DOHH2 (cell line): Measurements from ENCODE around the gene NEU4.

ENCODE experiments used
- EZH2phosphoT487 ChIP-seq: fragments of 200-600 bp; sonication (generic); IDR thresholded peaks from 2 replicates; pipeline ENCODE4 v1.6.1; 2017; ENCODE audit warnings: borderline replicate concordance, mild to moderate bottlenecking, antibody characterized with exemption, low read length, moderate library complexity, mixed read lengths
- TF ChIP-seq, protein P1 (sequence below): fragments of 200-600 bp; sonication (generic); IDR thresholded peaks from one replicate; pipeline ENCODE4 v1.5.1; 2014; ENCODE audit warnings: antibody characterized with exemption, mild to moderate bottlenecking, low read depth, low read length; ENCODE audit not compliant: poor library complexity, severe bottlenecking

DNA sequence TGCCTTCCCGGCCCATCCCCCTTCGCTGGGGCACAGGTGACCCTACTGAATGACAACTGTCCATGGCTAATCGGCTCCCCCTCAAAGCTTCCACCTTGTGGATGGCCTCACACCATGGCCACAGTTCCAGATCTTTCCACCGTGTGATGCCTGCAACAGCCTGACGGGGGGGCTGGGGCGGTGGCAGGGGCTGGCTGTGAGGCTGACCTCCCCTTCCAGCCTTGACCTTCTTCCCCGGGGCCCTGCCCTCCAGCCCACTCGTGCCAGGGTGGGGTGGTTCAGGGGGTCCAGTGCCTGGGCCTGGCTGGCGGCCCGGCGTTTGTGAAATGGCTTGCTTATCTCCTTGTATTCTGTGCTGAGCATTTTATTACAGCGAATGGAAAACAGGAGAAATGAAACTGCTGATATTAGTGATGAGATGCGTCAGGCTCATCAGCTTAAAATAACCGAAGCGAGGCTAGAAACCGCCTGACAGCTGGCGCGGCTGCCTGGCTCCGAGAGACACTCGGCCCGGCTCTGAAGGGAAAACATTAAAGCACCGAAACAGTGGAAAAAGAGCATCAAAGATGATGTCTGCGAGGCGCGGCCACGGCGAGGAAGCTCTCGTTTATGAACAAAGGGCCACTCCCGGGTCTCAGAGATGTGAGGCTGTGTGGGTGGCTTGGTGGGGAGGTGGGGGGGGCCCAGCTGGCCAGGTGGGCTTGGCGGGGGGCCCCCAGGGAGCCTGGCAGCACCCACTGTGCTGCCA is 50.6 kb downstream of the NEU4 start:
- TF ChIP-seq, protein P1, sequence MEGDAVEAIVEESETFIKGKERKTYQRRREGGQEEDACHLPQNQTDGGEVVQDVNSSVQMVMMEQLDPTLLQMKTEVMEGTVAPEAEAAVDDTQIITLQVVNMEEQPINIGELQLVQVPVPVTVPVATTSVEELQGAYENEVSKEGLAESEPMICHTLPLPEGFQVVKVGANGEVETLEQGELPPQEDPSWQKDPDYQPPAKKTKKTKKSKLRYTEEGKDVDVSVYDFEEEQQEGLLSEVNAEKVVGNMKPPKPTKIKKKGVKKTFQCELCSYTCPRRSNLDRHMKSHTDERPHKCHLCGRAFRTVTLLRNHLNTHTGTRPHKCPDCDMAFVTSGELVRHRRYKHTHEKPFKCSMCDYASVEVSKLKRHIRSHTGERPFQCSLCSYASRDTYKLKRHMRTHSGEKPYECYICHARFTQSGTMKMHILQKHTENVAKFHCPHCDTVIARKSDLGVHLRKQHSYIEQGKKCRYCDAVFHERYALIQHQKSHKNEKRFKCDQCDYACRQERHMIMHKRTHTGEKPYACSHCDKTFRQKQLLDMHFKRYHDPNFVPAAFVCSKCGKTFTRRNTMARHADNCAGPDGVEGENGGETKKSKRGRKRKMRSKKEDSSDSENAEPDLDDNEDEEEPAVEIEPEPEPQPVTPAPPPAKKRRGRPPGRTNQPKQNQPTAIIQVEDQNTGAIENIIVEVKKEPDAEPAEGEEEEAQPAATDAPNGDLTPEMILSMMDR = peak; percentile 41
- no peak for TF ChIP-seq EZH2phosphoT487
